Testis (tissue), 2 donors: ENCODE data around the gene CFAP221.

Source experiments
- POLR2A ChIP-seq: fragments of 450-650 bp; IDR thresholded peaks from one replicate; pipeline ENCODE4 v1.6.1; 2017; ENCODE audit warnings: antibody characterized with exemption, mild to moderate bottlenecking, moderate library complexity
- TF ChIP-seq, protein P1 (sequence below), 3 experiments: fragments of 450-650 bp in 2 of 3; fragments of 200-600 bp in 1 of 3; sonication (generic) in 1 of 3; IDR thresholded peaks; one replicate each; pipeline ENCODE4 v1.5.1; 2016 to 2019; ENCODE audit warnings: antibody characterized with exemption in 3 of 3, mild to moderate bottlenecking in 2 of 3, moderate library complexity in 1 of 3

DNA sequence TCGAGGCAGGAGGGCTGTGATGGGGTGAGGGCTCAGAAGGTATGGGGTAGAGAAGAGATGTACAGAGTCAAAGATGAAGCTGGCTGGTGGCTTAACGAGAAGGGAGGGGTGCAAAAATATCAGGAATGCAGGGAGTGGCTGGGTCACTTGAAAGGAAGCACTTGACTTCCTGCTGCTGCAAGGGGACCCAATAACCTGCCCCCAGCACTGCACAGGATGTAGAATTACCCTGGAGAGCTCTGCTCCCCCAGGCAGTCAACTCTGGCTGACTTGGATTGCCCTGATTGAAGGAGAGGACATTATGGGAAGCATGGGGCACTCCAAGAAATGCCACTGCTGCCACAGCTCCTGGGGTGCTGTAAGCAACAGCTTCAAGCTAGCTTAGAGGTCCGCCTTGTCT is 41.8 kb downstream of the CFAP221 start:
- TF ChIP-seq, protein P1, sequence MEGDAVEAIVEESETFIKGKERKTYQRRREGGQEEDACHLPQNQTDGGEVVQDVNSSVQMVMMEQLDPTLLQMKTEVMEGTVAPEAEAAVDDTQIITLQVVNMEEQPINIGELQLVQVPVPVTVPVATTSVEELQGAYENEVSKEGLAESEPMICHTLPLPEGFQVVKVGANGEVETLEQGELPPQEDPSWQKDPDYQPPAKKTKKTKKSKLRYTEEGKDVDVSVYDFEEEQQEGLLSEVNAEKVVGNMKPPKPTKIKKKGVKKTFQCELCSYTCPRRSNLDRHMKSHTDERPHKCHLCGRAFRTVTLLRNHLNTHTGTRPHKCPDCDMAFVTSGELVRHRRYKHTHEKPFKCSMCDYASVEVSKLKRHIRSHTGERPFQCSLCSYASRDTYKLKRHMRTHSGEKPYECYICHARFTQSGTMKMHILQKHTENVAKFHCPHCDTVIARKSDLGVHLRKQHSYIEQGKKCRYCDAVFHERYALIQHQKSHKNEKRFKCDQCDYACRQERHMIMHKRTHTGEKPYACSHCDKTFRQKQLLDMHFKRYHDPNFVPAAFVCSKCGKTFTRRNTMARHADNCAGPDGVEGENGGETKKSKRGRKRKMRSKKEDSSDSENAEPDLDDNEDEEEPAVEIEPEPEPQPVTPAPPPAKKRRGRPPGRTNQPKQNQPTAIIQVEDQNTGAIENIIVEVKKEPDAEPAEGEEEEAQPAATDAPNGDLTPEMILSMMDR (IDR thresholded peaks at IDR 0.05) = no peak
- TF ChIP-seq POLR2A = no peak
